Hippocampal formation (tissue), 2 donors: ENCODE data around the gene SCN11A.
"Not testable (repeated sequence)": the region's sequence is repeated elsewhere in the genome, so short reads cannot be mapped to it uniquely, and the experiment has no call there.

Experiments used
- DNase-seq, 2 donors: peaks; one replicate each; lab custom pipeline; 2025; lab: John Stamatoyannopoulos, UW

The SCN11A gene

GRCh38 chr3:39065197-39065596, 13.5 kb upstream of the SCN11A start:
- peak in 1 of 2 donors; percentile 54 for DNase-seq

- no peak for DNase-seq
Observed at GRCh38 chr3:39064646-39065045, 12.9 kb upstream of the SCN11A start.

- DNase-seq, result no peak
Observed at GRCh38 chr3:39063143-39063542, 11.4 kb upstream of the SCN11A start.

- DNase-seq, result no peak
Observed at GRCh38 chr3:39062180-39062579, 10.4 kb upstream of the SCN11A start.

- DNase-seq, result not testable (repeated sequence)
Observed at GRCh38 chr3:39061228-39061627, 9.5 kb upstream of the SCN11A start.

GRCh38 chr3:39056151-39056550, 4.4 kb upstream of the SCN11A start:
- DNase-seq, result no peak

- no peak for DNase-seq
Observed at GRCh38 chr3:39053696-39054095, 2.0 kb upstream of the SCN11A start.

- no peak for DNase-seq
Observed at GRCh38 chr3:39052583-39052982, 839 bp upstream of the SCN11A start.

GRCh38 chr3:39050029-39050428, 1.7 kb downstream of the SCN11A start:
- peak in 1 of 2 donors; percentile 22 for DNase-seq

- DNase-seq, result no peak
Observed at GRCh38 chr3:39038165-39038564, 13.6 kb downstream of the SCN11A start.

GRCh38 chr3:39029556-39029955, 22.2 kb downstream of the SCN11A start:
- no peak for DNase-seq

- no peak for DNase-seq
Observed at GRCh38 chr3:39028546-39028945, 23.2 kb downstream of the SCN11A start.

GRCh38 chr3:39025222-39025970, 26.3 kb downstream of the SCN11A start:
- DNase-seq, result no peak

GRCh38 chr3:39024497-39024896, 27.2 kb downstream of the SCN11A start:
- no peak for DNase-seq

- DNase-seq, result no peak
Observed at GRCh38 chr3:39022286-39022630, 29.5 kb downstream of the SCN11A start.

- DNase-seq, result no peak
Observed at GRCh38 chr3:39021465-39022285, 30.1 kb downstream of the SCN11A start.

- no peak for DNase-seq
Observed at GRCh38 chr3:39021029-39021428, 30.7 kb downstream of the SCN11A start.

GRCh38 chr3:39019299-39019698, 32.4 kb downstream of the SCN11A start:
- DNase-seq, result no peak

GRCh38 chr3:39015418-39015817, 36.3 kb downstream of the SCN11A start:
- DNase-seq, result no peak

- no peak for DNase-seq
Observed at GRCh38 chr3:39013921-39014509, 37.7 kb downstream of the SCN11A start.

GRCh38 chr3:39013289-39013688, 38.5 kb downstream of the SCN11A start:
- no peak for DNase-seq

GRCh38 chr3:39011191-39011736, 40.5 kb downstream of the SCN11A start:
- DNase-seq, result no peak

GRCh38 chr3:39005295-39005694, 46.4 kb downstream of the SCN11A start:
- DNase-seq, result no peak
